ENCODE data around the gene CCDC17. TPM values are rescaled to one million over a fixed set of nuclear protein-coding genes. Genes with fewer than 3 reads are reported as not detected.

Gene CCDC17
- polyA plus RNA-seq, 1 donor (not counting 4 experiments of a cell fraction or from before 2014, with no cell fraction given), result 0.37 TPM

GRCh38 chr1:45610589-45611226 lies 13.1 kb downstream of the CCDC17 start:
- H3K27ac ChIP-seq (ENCODE audit: control insufficient read depth, insufficient read depth, low read length), result no peak overlapping the region
- H3K4me3 ChIP-seq (ENCODE audit: control insufficient read depth in 2 of 3, extremely low read depth in 1 of 3, insufficient read depth in 2 of 3, low read depth in 1 of 3, low read length in 3 of 3), result no peak overlapping the region
- TF ChIP-seq EZH2 (IDR thresholded peaks at IDR 0.05; ENCODE audit: low read length), result no peak
- TF ChIP-seq, protein P1, sequence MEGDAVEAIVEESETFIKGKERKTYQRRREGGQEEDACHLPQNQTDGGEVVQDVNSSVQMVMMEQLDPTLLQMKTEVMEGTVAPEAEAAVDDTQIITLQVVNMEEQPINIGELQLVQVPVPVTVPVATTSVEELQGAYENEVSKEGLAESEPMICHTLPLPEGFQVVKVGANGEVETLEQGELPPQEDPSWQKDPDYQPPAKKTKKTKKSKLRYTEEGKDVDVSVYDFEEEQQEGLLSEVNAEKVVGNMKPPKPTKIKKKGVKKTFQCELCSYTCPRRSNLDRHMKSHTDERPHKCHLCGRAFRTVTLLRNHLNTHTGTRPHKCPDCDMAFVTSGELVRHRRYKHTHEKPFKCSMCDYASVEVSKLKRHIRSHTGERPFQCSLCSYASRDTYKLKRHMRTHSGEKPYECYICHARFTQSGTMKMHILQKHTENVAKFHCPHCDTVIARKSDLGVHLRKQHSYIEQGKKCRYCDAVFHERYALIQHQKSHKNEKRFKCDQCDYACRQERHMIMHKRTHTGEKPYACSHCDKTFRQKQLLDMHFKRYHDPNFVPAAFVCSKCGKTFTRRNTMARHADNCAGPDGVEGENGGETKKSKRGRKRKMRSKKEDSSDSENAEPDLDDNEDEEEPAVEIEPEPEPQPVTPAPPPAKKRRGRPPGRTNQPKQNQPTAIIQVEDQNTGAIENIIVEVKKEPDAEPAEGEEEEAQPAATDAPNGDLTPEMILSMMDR (optimal IDR thresholded peaks at IDR 0.05 in 1 of 3, IDR thresholded peaks at IDR 0.05 in 1 of 3, conservative IDR thresholded peaks at IDR 0.05 in 1 of 3; ENCODE audit: extremely low read depth in 1 of 3, insufficient read depth in 2 of 3, low read length in 3 of 3), result no peak
- no peaks in the 10 kb centered on the region for H3K79me2 ChIP-seq (ENCODE audit: control insufficient read depth, insufficient read depth, low read length)
- DNase-seq (ENCODE audit: low read depth, low spot score), result no peak
- no peaks in the 10 kb centered on the region for H3K27me3 ChIP-seq (ENCODE audit: control insufficient read depth, extremely low read depth, insufficient read depth, low read length)
- no peak overlapping the region for H3K9ac ChIP-seq (ENCODE audit: control insufficient read depth, extremely low read depth, insufficient read depth, low read length)
- H3K36me3 ChIP-seq (ENCODE audit: control insufficient read depth in 2 of 2, extremely low read depth in 1 of 2, insufficient read depth in 2 of 2, low read length in 2 of 2), result peaks cover 4 to 30% of the 10 kb centered on the region in 2 experiments
- H3K9me1 ChIP-seq (ENCODE audit: control insufficient read depth, extremely low read depth, insufficient read depth, low read length), result no peaks in the 10 kb centered on the region
- H4K20me1 ChIP-seq (ENCODE audit: control insufficient read depth, extremely low read depth, insufficient read depth, low read length), result no peaks in the 10 kb centered on the region
- no peaks in the 10 kb centered on the region for H3K9me3 ChIP-seq (ENCODE audit: control insufficient read depth, low read depth, low read length)
- dilution Hi-C loops (cut with MboI; ENCODE audit: extremely low pct_ligation_motif_present, low sequenced_read_pairs), result no loop called here
- no peak overlapping the region for H3K4me2 ChIP-seq (ENCODE audit: control insufficient read depth, extremely low read depth, insufficient read depth, low read depth, low read length)
- no peak overlapping the region for H2AFZ ChIP-seq (ENCODE audit: control insufficient read depth, low read length)
- H3K4me1 ChIP-seq (ENCODE audit: control insufficient read depth, extremely low read depth, insufficient read depth, low read length), result peaks cover 22% of the 10 kb centered on the region
- FAIRE-seq, result no peak

GRCh38 chr1:45608175-45609156 lies 15.4 kb downstream of the CCDC17 start:
- Histone ChIP-seq H3K4me3 (ENCODE audit: control insufficient read depth in 2 of 3, extremely low read depth in 1 of 3, insufficient read depth in 2 of 3, low read depth in 1 of 3, low read length in 3 of 3) (no peak overlapping the region), H3K9me1 (ENCODE audit: control insufficient read depth, extremely low read depth, insufficient read depth, low read length) (no peaks in the 10 kb centered on the region), H3K36me3 (ENCODE audit: control insufficient read depth in 2 of 2, extremely low read depth in 1 of 2, insufficient read depth in 2 of 2, low read length in 2 of 2) (peaks cover 4 to 24% of the 10 kb centered on the region in 2 experiments), H3K9ac (ENCODE audit: control insufficient read depth, extremely low read depth, insufficient read depth, low read length) (no peak overlapping the region), H3K9me3 (ENCODE audit: control insufficient read depth, low read depth, low read length) (no peaks in the 10 kb centered on the region), H3K4me2 (ENCODE audit: control insufficient read depth, extremely low read depth, insufficient read depth, low read depth, low read length) (no peak overlapping the region), H3K27me3 (ENCODE audit: control insufficient read depth, extremely low read depth, insufficient read depth, low read length) (no peaks in the 10 kb centered on the region), H3K79me2 (ENCODE audit: control insufficient read depth, insufficient read depth, low read length) (no peaks in the 10 kb centered on the region), H4K20me1 (ENCODE audit: control insufficient read depth, extremely low read depth, insufficient read depth, low read length) (no peaks in the 10 kb centered on the region), H3K27ac (ENCODE audit: control insufficient read depth, insufficient read depth, low read length) (no peak overlapping the region), H3K4me1 (ENCODE audit: control insufficient read depth, extremely low read depth, insufficient read depth, low read length) (peaks cover 16% of the 10 kb centered on the region), H2AFZ (ENCODE audit: control insufficient read depth, low read length) (no peak overlapping the region)
- DNase-seq (ENCODE audit: low read depth, low spot score), result no peak
- no peak for FAIRE-seq
- dilution Hi-C loops (cut with MboI; ENCODE audit: extremely low pct_ligation_motif_present, low sequenced_read_pairs), result no loop called here
- TF ChIP-seq, protein P1 (optimal IDR thresholded peaks at IDR 0.05 in 1 of 3, IDR thresholded peaks at IDR 0.05 in 1 of 3, conservative IDR thresholded peaks at IDR 0.05 in 1 of 3; ENCODE audit: extremely low read depth in 1 of 3, insufficient read depth in 2 of 3, low read length in 3 of 3), result no peak
- TF ChIP-seq EZH2 (IDR thresholded peaks at IDR 0.05; ENCODE audit: low read length), result no peak

Data from keratinocyte (primary cell).